Measurements from ENCODE around the gene GPATCH8.

The GPATCH8 gene

DNA sequence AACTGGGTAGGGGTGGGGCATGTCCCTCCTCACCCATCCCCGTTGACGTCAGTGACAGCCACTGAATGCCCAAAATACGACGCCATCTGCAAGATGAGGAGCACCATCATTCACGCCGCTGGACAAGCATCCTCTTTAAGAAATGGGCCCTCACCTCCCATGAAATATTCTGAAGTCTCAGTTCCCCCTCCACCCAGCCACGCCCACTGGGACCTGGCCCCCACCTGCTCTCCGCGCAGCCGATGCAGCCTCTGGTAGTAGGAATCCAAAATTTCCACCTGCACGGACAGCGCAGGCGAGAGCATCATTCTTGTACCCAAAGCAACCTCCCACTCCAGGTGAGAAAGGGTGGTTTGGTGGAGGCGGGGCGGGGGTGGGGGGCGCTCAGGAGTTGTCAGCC is 119.3 kb downstream of the GPATCH8 start:
- Histone ChIP-seq H3K4me3 (ENCODE audit: low read depth, low read length) (no peak overlapping the region), H3K36me3 (replicated peaks) (no peaks in the 10 kb centered on the region), H3K27ac (no peak overlapping the region), H3K27me3 (replicated peaks) (peaks cover 7% of the 10 kb centered on the region)
- TF ChIP-seq, protein P1, sequence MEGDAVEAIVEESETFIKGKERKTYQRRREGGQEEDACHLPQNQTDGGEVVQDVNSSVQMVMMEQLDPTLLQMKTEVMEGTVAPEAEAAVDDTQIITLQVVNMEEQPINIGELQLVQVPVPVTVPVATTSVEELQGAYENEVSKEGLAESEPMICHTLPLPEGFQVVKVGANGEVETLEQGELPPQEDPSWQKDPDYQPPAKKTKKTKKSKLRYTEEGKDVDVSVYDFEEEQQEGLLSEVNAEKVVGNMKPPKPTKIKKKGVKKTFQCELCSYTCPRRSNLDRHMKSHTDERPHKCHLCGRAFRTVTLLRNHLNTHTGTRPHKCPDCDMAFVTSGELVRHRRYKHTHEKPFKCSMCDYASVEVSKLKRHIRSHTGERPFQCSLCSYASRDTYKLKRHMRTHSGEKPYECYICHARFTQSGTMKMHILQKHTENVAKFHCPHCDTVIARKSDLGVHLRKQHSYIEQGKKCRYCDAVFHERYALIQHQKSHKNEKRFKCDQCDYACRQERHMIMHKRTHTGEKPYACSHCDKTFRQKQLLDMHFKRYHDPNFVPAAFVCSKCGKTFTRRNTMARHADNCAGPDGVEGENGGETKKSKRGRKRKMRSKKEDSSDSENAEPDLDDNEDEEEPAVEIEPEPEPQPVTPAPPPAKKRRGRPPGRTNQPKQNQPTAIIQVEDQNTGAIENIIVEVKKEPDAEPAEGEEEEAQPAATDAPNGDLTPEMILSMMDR (IDR thresholded peaks at IDR 0.05; ENCODE audit: low read depth, low read length, missing control alignments) = no peak
- in situ Hi-C loops (cut with HindIII; ENCODE audit: low pct_ligation_motif_present, low sequenced_read_pairs) = no loop called here
- DNase-seq = no peak

GRCh38 chr17:44383363-44383762 is 119.8 kb downstream of the GPATCH8 start:
- TF ChIP-seq, protein P1 (IDR thresholded peaks at IDR 0.05; ENCODE audit: low read depth, low read length, missing control alignments) = no peak
- no peaks in the 10 kb centered on the region for H3K36me3 ChIP-seq (replicated peaks)
- DNase-seq = no peak
- peaks cover 7% of the 10 kb centered on the region for H3K27me3 ChIP-seq (replicated peaks)
- in situ Hi-C loops (cut with HindIII; ENCODE audit: low pct_ligation_motif_present, low sequenced_read_pairs) = no loop called here
- H3K27ac ChIP-seq = no peak overlapping the region
- H3K4me3 ChIP-seq (ENCODE audit: low read depth, low read length) = no peak overlapping the region

- Histone ChIP-seq H3K36me3 (replicated peaks) (no peaks in the 10 kb centered on the region), H3K27ac (no peak overlapping the region), H3K27me3 (replicated peaks) (peaks cover 7% of the 10 kb centered on the region), H3K4me3 (ENCODE audit: low read depth, low read length) (no peak overlapping the region)
- no peak for DNase-seq
- TF ChIP-seq, protein P1 (IDR thresholded peaks at IDR 0.05; ENCODE audit: low read depth, low read length, missing control alignments) = no peak
- in situ Hi-C loops (cut with HindIII; ENCODE audit: low pct_ligation_motif_present, low sequenced_read_pairs) = no loop called here
These were observed 120.3 kb downstream of the GPATCH8 start for GRCh38 chr17:44382917-44383316.

- Histone ChIP-seq H3K36me3 (replicated peaks) (no peaks in the 10 kb centered on the region), H3K27ac (no peak overlapping the region), H3K4me3 (ENCODE audit: low read depth, low read length) (no peak overlapping the region), H3K27me3 (replicated peaks) (peaks cover 7% of the 10 kb centered on the region)
- TF ChIP-seq, protein P1 (IDR thresholded peaks at IDR 0.05; ENCODE audit: low read depth, low read length, missing control alignments) = no peak
- in situ Hi-C loops (cut with HindIII; ENCODE audit: low pct_ligation_motif_present, low sequenced_read_pairs) = no loop called here
- DNase-seq = no peak
These were observed 121.3 kb downstream of the GPATCH8 start for GRCh38 chr17:44381810-44382305.

DNA sequence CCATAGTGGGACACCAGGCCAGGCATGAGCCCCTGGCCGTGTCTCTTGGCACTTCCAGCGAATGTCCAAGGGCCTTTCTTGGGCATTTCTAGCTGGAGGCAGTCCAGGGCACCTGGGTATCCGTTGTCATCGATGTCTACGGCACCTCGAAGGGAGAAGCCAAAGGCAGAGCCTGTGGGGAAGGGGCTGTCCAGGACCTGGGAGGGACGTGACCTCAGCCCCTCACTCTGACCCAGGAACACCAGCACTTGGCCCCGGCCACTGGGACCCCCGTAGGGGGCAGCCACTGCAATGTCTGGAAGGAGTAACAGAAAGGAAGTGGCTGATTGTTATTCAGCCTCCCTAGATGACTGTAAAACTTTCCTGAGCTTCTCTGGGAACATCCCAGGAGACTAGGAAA is 122.4 kb downstream of the GPATCH8 start:
- Histone ChIP-seq H3K4me3 (ENCODE audit: low read depth, low read length) (no peak overlapping the region), H3K27ac (no peak overlapping the region), H3K36me3 (replicated peaks) (no peaks in the 10 kb centered on the region), H3K27me3 (replicated peaks) (peaks cover 7% of the 10 kb centered on the region)
- DNase-seq = no peak
- TF ChIP-seq, protein P1 (IDR thresholded peaks at IDR 0.05; ENCODE audit: low read depth, low read length, missing control alignments) = no peak
- in situ Hi-C loops (cut with HindIII; ENCODE audit: low pct_ligation_motif_present, low sequenced_read_pairs) = no loop called here

DNA sequence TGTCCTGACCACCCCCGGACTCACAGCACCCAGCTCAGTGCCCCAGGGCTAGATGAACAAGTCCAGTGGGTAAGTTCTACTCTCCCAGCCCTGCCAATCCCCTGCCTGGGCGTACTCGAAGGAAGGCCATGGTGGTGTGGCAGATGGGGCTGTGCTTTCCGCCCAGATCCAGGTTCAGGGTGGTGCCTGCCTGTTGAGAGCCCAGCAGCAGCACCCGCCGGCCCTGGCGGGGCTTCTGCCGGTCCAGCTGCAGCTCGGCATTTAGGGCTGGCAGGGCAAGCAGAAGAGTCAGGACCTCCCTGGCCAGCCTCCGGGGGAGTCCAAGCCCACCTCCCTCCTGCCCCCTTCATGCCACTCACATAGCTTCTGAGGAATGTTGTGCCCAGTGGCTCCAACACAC is 123.3 kb downstream of the GPATCH8 start:
- H3K27ac ChIP-seq = no peak overlapping the region
- TF ChIP-seq, protein P1 (IDR thresholded peaks at IDR 0.05; ENCODE audit: low read depth, low read length, missing control alignments) = no peak
- peaks cover 4% of the 10 kb centered on the region for H3K27me3 ChIP-seq (replicated peaks)
- H3K36me3 ChIP-seq (replicated peaks) = no peaks in the 10 kb centered on the region
- no peak for DNase-seq
- in situ Hi-C loops (cut with HindIII; ENCODE audit: low pct_ligation_motif_present, low sequenced_read_pairs) = no loop called here
- no peak overlapping the region for H3K4me3 ChIP-seq (ENCODE audit: low read depth, low read length)
